Neural cell (in vitro differentiated cells): ENCODE measurements around the gene ACBD6. TPM values are rescaled to one million over a fixed set of nuclear protein-coding genes. Genes with fewer than 3 reads are reported as not detected.

ENCODE experiments used
- H2AFZ ChIP-seq: fragments of 200-600, 300-800 bp; sonication (generic), shearing (Covaris generic); 2 replicates; pipeline ENCODE4 v1.6.0; 2014; ENCODE audit warnings: low read depth, mild to moderate bottlenecking, antibody characterized with exemption, low read length, moderate library complexity
- H3F3A ChIP-seq: fragments of 200-600 bp; shearing (Covaris generic); 2 replicates; pipeline ENCODE4 v1.6.1; 2016; ENCODE audit warnings: mild to moderate bottlenecking, moderate library complexity, mixed read lengths, antibody characterized with exemption, low read length; ENCODE audit not compliant: insufficient read depth, poor library complexity, severe bottlenecking
- H3K27ac ChIP-seq: fragments of 200-600, 300-800 bp; sonication (generic), shearing (Covaris generic); 2 replicates; pipeline ENCODE4 v1.5.1; 2014; ENCODE audit warnings: mild to moderate bottlenecking, low read length, moderate library complexity
- H3K27me3 ChIP-seq: fragments of 300-800, 200-600 bp; sonication (generic), shearing (Covaris generic); 2 replicates; pipeline ENCODE4 v1.6.0; 2014; ENCODE audit warnings: mild to moderate bottlenecking, low read depth, low read length, moderate library complexity; ENCODE audit not compliant: insufficient read depth
- H3K36me3 ChIP-seq: fragments of 300-800, 200-600 bp; sonication (generic), shearing (Covaris generic); 2 replicates; pipeline ENCODE4 v1.5.1; 2014; ENCODE audit warnings: mild to moderate bottlenecking, antibody characterized with exemption, low read length, moderate library complexity; ENCODE audit not compliant: insufficient read depth
- H3K4me2 ChIP-seq: fragments of 300-800, 200-600 bp; sonication (generic), shearing (Covaris generic); 2 replicates; pipeline ENCODE4 v1.6.0; 2014; ENCODE audit warnings: mild to moderate bottlenecking, low read length
- H3K4me3 ChIP-seq: fragments of 300-800, 200-600 bp; sonication (generic), shearing (Covaris generic); 2 replicates; pipeline ENCODE4 v1.5.1; 2014; ENCODE audit warnings: mild to moderate bottlenecking, low read length, moderate library complexity
- H3K79me2 ChIP-seq: fragments of 200-600 bp; shearing (Covaris generic); replicated peaks from 2 replicates; pipeline ENCODE4 v1.6.0; 2014; ENCODE audit warnings: mild to moderate bottlenecking, low read length, moderate library complexity; ENCODE audit not compliant: insufficient read depth
- H3K9ac ChIP-seq: fragments of 300-800, 200-600 bp; sonication (generic), shearing (Covaris generic); 2 replicates; pipeline ENCODE4 v1.6.1; 2016; ENCODE audit warnings: mild to moderate bottlenecking, low read length, mixed read lengths
- H3K9me2 ChIP-seq: fragments of 200-600 bp; shearing (Covaris generic); 2 replicates; pipeline ENCODE4 v1.6.1; 2016; ENCODE audit warnings: mild to moderate bottlenecking, low read length, mixed read lengths; ENCODE audit not compliant: insufficient read depth
- H3K9me3 ChIP-seq: fragments of 200-600, 300-800 bp; sonication (generic), shearing (Covaris generic); 2 replicates; pipeline ENCODE4 v1.6.1; 2016; ENCODE audit warnings: mild to moderate bottlenecking, mixed run types, low read length, moderate library complexity, mixed read lengths
- H4K20me1 ChIP-seq: fragments of 200-600 bp; shearing (Covaris generic); 2 replicates; pipeline ENCODE4 v1.6.1; 2016; ENCODE audit warnings: mild to moderate bottlenecking, mixed run types; ENCODE audit not compliant: insufficient read depth
- CTCF ChIP-seq: fragments of 450-650 bp; IDR thresholded peaks from 2 replicates; pipeline ENCODE4 v1.5.1; 2014; ENCODE audit warnings: antibody characterized with exemption, mild to moderate bottlenecking, moderate library complexity; ENCODE audit not compliant: poor library complexity, severe bottlenecking
- EP300 ChIP-seq: fragments of 450-650 bp; conservative IDR thresholded peaks from 2 replicates; pipeline ENCODE4 v1.6.1; 2014; ENCODE audit warnings: antibody characterized with exemption, mild to moderate bottlenecking, moderate library complexity; ENCODE audit not compliant: poor library complexity, severe bottlenecking
- EZH2 ChIP-seq: fragments of 200-600, 300-800 bp; shearing (Covaris generic), sonication (generic); IDR thresholded peaks from 2 replicates; pipeline ENCODE4 v1.6.1; 2014; ENCODE audit warnings: antibody characterized with exemption, low read length, borderline replicate concordance, mild to moderate bottlenecking; ENCODE audit not compliant: insufficient read depth, poor library complexity, severe bottlenecking
- POLR2AphosphoS5 ChIP-seq: IDR thresholded peaks from 2 replicates; pipeline ENCODE4 v1.6.1; 2012
- RAD21 ChIP-seq: fragments of 450-650 bp; conservative IDR thresholded peaks from 2 replicates; pipeline ENCODE4 v1.6.1; 2014; ENCODE audit warnings: antibody characterized with exemption, mild to moderate bottlenecking, moderate library complexity
- REST ChIP-seq: IDR thresholded peaks from 2 replicates; pipeline ENCODE4 v1.6.1; 2012; ENCODE audit warnings: borderline replicate concordance
- SMC3 ChIP-seq: fragments of 450-650 bp; conservative IDR thresholded peaks from 2 replicates; pipeline ENCODE4 v1.6.1; 2014; ENCODE audit warnings: antibody characterized with exemption, mild to moderate bottlenecking, moderate library complexity; ENCODE audit not compliant: poor library complexity
- TAF1 ChIP-seq: IDR thresholded peaks from 2 replicates; pipeline ENCODE4 v1.6.1; 2012; ENCODE audit warnings: low read depth
- polyA plus RNA-seq: library from polyadenylated mRNA; depleted of rRNA; stranded (reverse); fragments of >200 nt; gene quantifications from 2 replicates; pipeline ENCODE4 v1.2.3, GENCODE V29; 2014

The ACBD6 gene
- polyA plus RNA-seq, 1 donor from 2014 or later: 92.4 TPM

GRCh38 chr1:180451504-180451903 lies 50.9 kb downstream of the ACBD6 start:
- no peaks in the 10 kb centered on the region for H3K27me3 ChIP-seq
- no peaks in the 10 kb centered on the region for H3K9me3 ChIP-seq
- H3F3A ChIP-seq: no peaks in the 10 kb centered on the region
- no peak overlapping the region for H2AFZ ChIP-seq
- H3K79me2 ChIP-seq: peaks cover 9% of the 10 kb centered on the region
- H3K9me2 ChIP-seq: no peaks in the 10 kb centered on the region
- no peaks in the 10 kb centered on the region for H4K20me1 ChIP-seq
- TF ChIP-seq TAF1 (no peak), SMC3 (no peak), EZH2 (no peak), CTCF (no peak)
- H3K27ac ChIP-seq: no peak overlapping the region
- no peak overlapping the region for H3K4me3 ChIP-seq
- no peak overlapping the region for H3K9ac ChIP-seq
- peaks cover 4% of the 10 kb centered on the region for H3K36me3 ChIP-seq
- H3K4me2 ChIP-seq: no peak overlapping the region

GRCh38 chr1:180444522-180444921 lies 57.9 kb downstream of the ACBD6 start:
- no peaks in the 10 kb centered on the region for H3K9me3 ChIP-seq
- peaks cover 8% of the 10 kb centered on the region for H3K79me2 ChIP-seq
- no peak overlapping the region for H2AFZ ChIP-seq
- TF ChIP-seq REST (no peak), EP300 (no peak), TAF1 (no peak), EZH2 (no peak), RAD21 (no peak)
- H3K4me2 ChIP-seq: no peak overlapping the region
- no peaks in the 10 kb centered on the region for H4K20me1 ChIP-seq
- no peak overlapping the region for H3K27ac ChIP-seq
- H3K9me2 ChIP-seq: no peaks in the 10 kb centered on the region
- no peak overlapping the region for H3K9ac ChIP-seq
- no peaks in the 10 kb centered on the region for H3K27me3 ChIP-seq
- no peak overlapping the region for H3K4me3 ChIP-seq
- H3F3A ChIP-seq: no peaks in the 10 kb centered on the region
- no peaks in the 10 kb centered on the region for H3K36me3 ChIP-seq

- no peaks in the 10 kb centered on the region for H3K27me3 ChIP-seq
- H3K27ac ChIP-seq: no peak overlapping the region
- TF ChIP-seq EZH2: no peak
- no peak for TF ChIP-seq REST
- TF ChIP-seq EP300: no peak
- TF ChIP-seq POLR2AphosphoS5: no peak
- no peak for TF ChIP-seq RAD21
- no peak overlapping the region for H3K4me3 ChIP-seq
- peaks cover 3% of the 10 kb centered on the region for H3K79me2 ChIP-seq
- H3K36me3 ChIP-seq: peaks cover 6% of the 10 kb centered on the region
- H3K9me2 ChIP-seq: no peaks in the 10 kb centered on the region
- no peak overlapping the region for H2AFZ ChIP-seq
- no peaks in the 10 kb centered on the region for H3F3A ChIP-seq
- H4K20me1 ChIP-seq: no peaks in the 10 kb centered on the region
- H3K9me3 ChIP-seq: peaks cover 6% of the 10 kb centered on the region
- H3K9ac ChIP-seq: no peak overlapping the region
- no peak overlapping the region for H3K4me2 ChIP-seq
Measured at GRCh38 chr1:180440335-180440734, 62.0 kb downstream of the ACBD6 start.
